Right lobe of liver (tissue), 4 donors: ENCODE results near the gene TMEM50B.

ENCODE experiments used
- CTCF ChIP-seq, 4 donors: fragments of 200-600 bp in 3 of 4; fragments of 450-650 bp in 1 of 4; IDR thresholded peaks; one replicate each; pipeline versions ENCODE4 v1.5.1 to v1.8.0; 2016 to 2022; ENCODE audit warnings: antibody characterized with exemption in 4 of 4, mild to moderate bottlenecking in 2 of 4
- POLR2A ChIP-seq: fragments of 450-650 bp; IDR thresholded peaks from one replicate; pipeline ENCODE4 v1.6.1; 2017; ENCODE audit warnings: antibody characterized with exemption, mild to moderate bottlenecking
- donor health status: DM: no; HTN: no; CAD: no.
- donor health status: DM: no; HTN: no; CAD: no.
- donor health status: DM: no; HTN: yes; CAD: no.

- TF ChIP-seq CTCF (IDR thresholded peaks at IDR 0.05) (no peak), POLR2A (no peak)
These were observed 31.1 kb upstream of the TMEM50B start for GRCh38 chr21:33510826-33511225.
